ENCODE results near the gene CCDC6.

GRCh38 chr10:59817773-59818172 lies 88.6 kb downstream of the CCDC6 start:
- no peak for TF ChIP-seq CTCF (IDR thresholded peaks at IDR 0.05)
- no peak for TF ChIP-seq POLR2A (IDR thresholded peaks at IDR 0.05)
- no peak for TF ChIP-seq POLR2AphosphoS5 (IDR thresholded peaks at IDR 0.05)
- no peak for TF ChIP-seq EP300 (IDR thresholded peaks at IDR 0.05)

All from sigmoid colon (tissue), 4 donors.